H9 (cell line): ENCODE results near the gene MBP. TPM values are rescaled to one million over a fixed set of nuclear protein-coding genes. Genes with fewer than 3 reads are reported as not detected.

ENCODE experiments used
- DNase-seq: peaks from one replicate; pipeline ENCODE4 v3.0.0-alpha.2; 2017
- H2AFZ ChIP-seq: one replicate; pipeline ENCODE4 v1.6.1; 2013; ENCODE audit warnings: mild to moderate bottlenecking, low read length, control low read depth, moderate library complexity
- H2AK5ac ChIP-seq: 2 replicates; pipeline ENCODE4 v1.6.1; 2013; ENCODE audit warnings: low read length, control low read depth, mixed read lengths; ENCODE audit not compliant: insufficient read length
- H2BK120ac ChIP-seq: one replicate; pipeline ENCODE4 v1.6.1; 2013; ENCODE audit warnings: low read depth, mild to moderate bottlenecking, low read length, control low read depth, inconsistent platforms; ENCODE audit not compliant: poor library complexity, severe bottlenecking
- H2BK12ac ChIP-seq: 2 replicates; pipeline ENCODE4 v1.6.1; 2013; ENCODE audit warnings: low read length, control low read depth, mixed read lengths, low read depth; ENCODE audit not compliant: insufficient read length
- H2BK15ac ChIP-seq: 2 replicates; pipeline ENCODE4 v1.6.1; 2013; ENCODE audit warnings: low read depth, low read length, control low read depth
- H2BK20ac ChIP-seq: one replicate; pipeline ENCODE4 v1.6.1; 2013; ENCODE audit warnings: low read depth, mild to moderate bottlenecking, low read length, control low read depth, inconsistent platforms; ENCODE audit not compliant: poor library complexity, severe bottlenecking
- H2BK5ac ChIP-seq: 2 replicates; pipeline ENCODE4 v1.6.1; 2013; ENCODE audit warnings: low read length, control low read depth, mixed read lengths; ENCODE audit not compliant: insufficient read length
- H3K14ac ChIP-seq: 2 replicates; pipeline ENCODE4 v1.6.1; 2013; ENCODE audit warnings: low read length, control low read depth; ENCODE audit not compliant: insufficient read depth
- H3K18ac ChIP-seq: 2 replicates; pipeline ENCODE4 v1.6.1; 2013; ENCODE audit warnings: low read depth, mild to moderate bottlenecking, mixed read lengths, low read length, control low read depth; ENCODE audit not compliant: insufficient read length
- H3K23ac ChIP-seq: 2 replicates; pipeline ENCODE4 v1.6.1; 2013; ENCODE audit warnings: low read length, control low read depth, mixed read lengths, low read depth; ENCODE audit not compliant: insufficient read length
- H3K23me2 ChIP-seq: 2 replicates; pipeline ENCODE4 v1.6.1; 2013; ENCODE audit warnings: low read depth, mild to moderate bottlenecking, mixed read lengths, low read length, control low read depth; ENCODE audit not compliant: insufficient read length, poor library complexity, severe bottlenecking
- H3K27ac ChIP-seq: 2 replicates; pipeline ENCODE4 v1.5.1; 2013; ENCODE audit warnings: low read length, control low read depth, mixed read lengths, low read depth; ENCODE audit not compliant: insufficient read length
- H3K27me3 ChIP-seq: 2 replicates; pipeline ENCODE4 v1.6.1; 2013; ENCODE audit warnings: low read length, control low read depth, inconsistent platforms; ENCODE audit not compliant: insufficient read depth
- H3K4ac ChIP-seq: 2 replicates; pipeline ENCODE4 v1.6.1; 2013; ENCODE audit warnings: low read depth, mild to moderate bottlenecking, control low read depth, inconsistent platforms, low read length, moderate library complexity
- H3K4me1 ChIP-seq: 2 replicates; pipeline ENCODE4 v1.6.1; 2013; ENCODE audit warnings: low read length, control low read depth, inconsistent platforms; ENCODE audit not compliant: insufficient read depth
- H3K4me2 ChIP-seq: 2 replicates; pipeline ENCODE4 v1.6.1; 2013; ENCODE audit warnings: low read length, control low read depth, mixed read lengths; ENCODE audit not compliant: insufficient read length, insufficient read depth
- H3K56ac ChIP-seq: 2 replicates; pipeline ENCODE4 v1.6.1; 2013; ENCODE audit warnings: low read depth, mild to moderate bottlenecking, mixed read lengths, low read length, control low read depth; ENCODE audit not compliant: insufficient read length
- H3K79me1 ChIP-seq: 2 replicates; pipeline ENCODE4 v1.6.1; 2013; ENCODE audit warnings: low read depth, mild to moderate bottlenecking, moderate library complexity, low read length, control low read depth, inconsistent platforms; ENCODE audit not compliant: insufficient read depth, poor library complexity, severe bottlenecking
- H3K79me2 ChIP-seq: 2 replicates; pipeline ENCODE4 v1.6.1; 2013; ENCODE audit warnings: low read length, control low read depth, inconsistent platforms; ENCODE audit not compliant: insufficient read depth
- H3K9ac ChIP-seq: 2 replicates; pipeline ENCODE4 v1.6.1; 2013; ENCODE audit warnings: low read length, control low read depth, mixed read lengths; ENCODE audit not compliant: insufficient read length; ENCODE audit errors: extremely low read depth
- H3K9me3 ChIP-seq: one replicate; pipeline ENCODE4 v1.6.1; 2013; ENCODE audit warnings: low read depth, low read length, inconsistent platforms; ENCODE audit not compliant: control insufficient read depth
- H3T11ph ChIP-seq: one replicate; pipeline ENCODE4 v1.6.1; 2013; ENCODE audit warnings: mild to moderate bottlenecking, low read length, control low read depth, inconsistent platforms
- H4K20me1 ChIP-seq: one replicate; pipeline ENCODE4 v1.6.1; 2013; ENCODE audit not compliant: control insufficient read depth, insufficient read length, insufficient read depth
- H4K5ac ChIP-seq: 2 replicates; pipeline ENCODE4 v1.6.1; 2013; ENCODE audit warnings: low read depth, mild to moderate bottlenecking, mixed read lengths, low read length, control low read depth; ENCODE audit not compliant: insufficient read length
- H4K8ac ChIP-seq: replicated peaks from 2 replicates; pipeline ENCODE4 v1.6.1; 2013; ENCODE audit warnings: low read length, control low read depth, mixed read lengths, low read depth; ENCODE audit not compliant: insufficient read length
- H4K91ac ChIP-seq: 2 replicates; pipeline ENCODE4 v1.6.1; 2013; ENCODE audit warnings: low read depth, mild to moderate bottlenecking, moderate library complexity, mixed read lengths, low read length, control low read depth; ENCODE audit not compliant: insufficient read length
- H3K27ac Mint-ChIP-seq, 3 experiments: 2 replicates in 2 of 3; 3 replicates in 1 of 3; pipeline ENCODE4 v1.8.0; 2020 to 2021; ENCODE audit warnings: mixed read lengths in 3 of 3, mild to moderate bottlenecking in 1 of 3, moderate library complexity in 1 of 3
- H3K27me3 Mint-ChIP-seq: 2 replicates; pipeline ENCODE4 v1.8.0; 2021; ENCODE audit warnings: low read depth, mild to moderate bottlenecking, moderate library complexity, mixed read lengths
- H3K36me3 Mint-ChIP-seq, 3 experiments: 2 replicates in 2 of 3; 3 replicates in 1 of 3; pipeline ENCODE4 v1.8.0; 2020 to 2021; ENCODE audit warnings: low read depth in 3 of 3, mixed read lengths in 3 of 3; ENCODE audit not compliant: insufficient read depth in 1 of 3
- H3K4me1 Mint-ChIP-seq, 2 experiments: 2 replicates each; pipeline ENCODE4 v1.8.0; 2020; ENCODE audit warnings: mixed read lengths in 2 of 2
- H3K4me3 Mint-ChIP-seq, 2 experiments: 2 replicates in 1 of 2; 3 replicates in 1 of 2; pipeline ENCODE4 v1.8.0; 2020 to 2021; ENCODE audit warnings: mild to moderate bottlenecking in 2 of 2, mixed read lengths in 2 of 2, moderate library complexity in 1 of 2
- H3K9me3 Mint-ChIP-seq, 2 experiments: 2 replicates in 1 of 2; 3 replicates in 1 of 2; pipeline ENCODE4 v1.8.0; 2020; ENCODE audit warnings: mild to moderate bottlenecking in 2 of 2, mixed read lengths in 2 of 2, moderate library complexity in 1 of 2
- WGBS: extraction: QIAGEN DNeasy Blood & Tissue Kit; methylation state at CpG from one replicate; pipeline ENCODE4 v1.1.7; 2013; ENCODE audit warnings: missing lambda C conversion rate, low lambda C conversion rate, mixed read lengths; ENCODE audit not compliant: insufficient read length; ENCODE audit errors: extremely low coverage; 5-methylcytosine and 5-hydroxymethylcytosine counted together
- total RNA-seq: library from RNA; stranded (reverse); gene quantifications from 2 replicates; pipeline ENCODE4 v1.2.1, GENCODE V29; 2021
- TF ChIP-seq, protein P1 (sequence below): fragments of 200-600 bp; sonication (generic); conservative IDR thresholded peaks from 3 replicates; pipeline ENCODE4 v1.8.0; 2021; ENCODE audit warnings: antibody characterized with exemption, mild to moderate bottlenecking

The MBP gene
- total RNA-seq, 1 experiment from 2014 or later, result 8.6 TPM

DNA sequence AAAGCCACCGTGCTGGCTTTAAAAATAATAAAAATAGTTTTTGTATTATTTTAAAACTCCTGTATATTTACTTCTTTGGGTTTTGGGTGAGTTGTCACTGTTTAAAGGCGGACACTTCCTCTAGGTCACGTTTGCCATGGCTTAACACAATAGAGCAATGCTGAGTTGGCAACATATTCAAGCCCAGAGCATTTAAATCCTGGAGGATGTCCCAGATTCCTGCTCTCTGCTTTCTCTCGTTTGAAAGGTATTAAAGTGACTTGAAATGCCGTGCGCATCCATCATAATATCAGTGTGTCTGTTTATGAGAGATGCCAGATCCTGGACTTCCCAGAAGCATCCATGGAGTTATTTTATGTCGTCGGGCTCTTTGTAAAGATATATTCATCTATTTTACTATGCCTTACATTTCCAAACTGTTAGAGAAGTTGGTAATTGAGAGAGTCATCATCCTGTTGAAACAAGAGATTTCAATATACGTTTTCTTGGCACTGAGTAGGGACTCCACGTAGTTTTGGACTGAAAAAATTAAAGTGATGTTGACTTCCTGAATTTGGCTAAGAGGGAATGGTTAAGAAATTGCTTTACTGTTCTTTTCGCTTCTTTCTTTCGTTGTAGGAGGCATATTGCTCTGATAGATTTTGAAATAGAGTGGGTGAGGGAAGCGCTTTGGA is 159.6 kb downstream of the MBP start:
- Histone ChIP-seq H2AK5ac (no peak overlapping the region), H4K8ac (no peak overlapping the region), H3K4me2 (no peak overlapping the region), H3T11ph (no peak overlapping the region), H3K18ac (no peak overlapping the region), H3K9ac (no peak overlapping the region), H3K9me3 (no peaks in the 10 kb centered on the region), H2BK5ac (no peak overlapping the region), H3K79me1 (no peaks in the 10 kb centered on the region), H3K56ac (no peak overlapping the region), H3K23ac (no peak overlapping the region), H2BK15ac (no peak overlapping the region), H3K14ac (no peak overlapping the region), H3K23me2 (no peaks in the 10 kb centered on the region), H4K91ac (no peak overlapping the region), H2BK12ac (no peak overlapping the region), H3K27me3 (no peaks in the 10 kb centered on the region), H2AFZ (no peak overlapping the region), H3K27ac (no peak overlapping the region), H4K20me1 (no peaks in the 10 kb centered on the region), H3K4me1 (peaks cover 4% of the 10 kb centered on the region), H2BK20ac (no peak overlapping the region), H3K4ac (no peak overlapping the region), H2BK120ac (no peak overlapping the region), H4K5ac (no peak overlapping the region), H3K79me2 (no peaks in the 10 kb centered on the region)
- Mint-ChIP-seq H3K36me3 (peaks cover 2 to 4% (median 3%) of the 10 kb centered on the region in 3 experiments; a peak in 4 of 7 replicates), H3K9me3 (peaks cover 0 to 3% of the 10 kb centered on the region in 2 experiments; a peak in 1 of 5 replicates), H3K4me3 (no peak overlapping the region), H3K27me3 (no peaks in the 10 kb centered on the region), H3K4me1 (peaks cover 38 to 46% of the 10 kb centered on the region in 2 experiments), H3K27ac (no peak overlapping the region)
- WGBS, result no CpG with 5 or more reads among the region's 13 CpGs
- TF ChIP-seq, protein P1, sequence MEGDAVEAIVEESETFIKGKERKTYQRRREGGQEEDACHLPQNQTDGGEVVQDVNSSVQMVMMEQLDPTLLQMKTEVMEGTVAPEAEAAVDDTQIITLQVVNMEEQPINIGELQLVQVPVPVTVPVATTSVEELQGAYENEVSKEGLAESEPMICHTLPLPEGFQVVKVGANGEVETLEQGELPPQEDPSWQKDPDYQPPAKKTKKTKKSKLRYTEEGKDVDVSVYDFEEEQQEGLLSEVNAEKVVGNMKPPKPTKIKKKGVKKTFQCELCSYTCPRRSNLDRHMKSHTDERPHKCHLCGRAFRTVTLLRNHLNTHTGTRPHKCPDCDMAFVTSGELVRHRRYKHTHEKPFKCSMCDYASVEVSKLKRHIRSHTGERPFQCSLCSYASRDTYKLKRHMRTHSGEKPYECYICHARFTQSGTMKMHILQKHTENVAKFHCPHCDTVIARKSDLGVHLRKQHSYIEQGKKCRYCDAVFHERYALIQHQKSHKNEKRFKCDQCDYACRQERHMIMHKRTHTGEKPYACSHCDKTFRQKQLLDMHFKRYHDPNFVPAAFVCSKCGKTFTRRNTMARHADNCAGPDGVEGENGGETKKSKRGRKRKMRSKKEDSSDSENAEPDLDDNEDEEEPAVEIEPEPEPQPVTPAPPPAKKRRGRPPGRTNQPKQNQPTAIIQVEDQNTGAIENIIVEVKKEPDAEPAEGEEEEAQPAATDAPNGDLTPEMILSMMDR, result no peak
- no peak for DNase-seq
